ENCODE data around the gene TH. TPM values are rescaled to one million over a fixed set of nuclear protein-coding genes. Genes with fewer than 3 reads are reported as not detected.

The TH gene
- 0.14 TPM for total RNA-seq
- 0.46 TPM for polyA plus RNA-seq
- long read RNA-seq, donor 1, result 0 reads
- long read RNA-seq, donor 2, result 0 reads
- long read RNA-seq, donor 3, result 0 reads
- long read RNA-seq, donor 4, result 0 reads
- long read RNA-seq, donor 5, partial matches to known transcripts, result 0 of 1 reads
- long read RNA-seq, donor 5, other reads (novel, unspliced or antisense), result 0 of 1 reads
- long read RNA-seq, donor 6, result 0 reads
- long read RNA-seq, donor 7, result 0 reads
- long read RNA-seq, donor 8, result 0 reads
- long read RNA-seq, donor 9, result 0 reads
- long read RNA-seq, donor 10, result 0 reads

- WGBS, result 90% methylated on average over 17 of the region's 17 CpGs
- DNase-seq (ENCODE audit: low read depth in 6 of 9, low spot score in 9 of 9), result no peak
- no peaks in the 10 kb centered on the region for H3K9me3 ChIP-seq (ENCODE audit: control insufficient read depth in 2 of 2, insufficient read depth in 1 of 2, low read length in 1 of 2)
- no peaks in the 10 kb centered on the region for H3K4me1 ChIP-seq (ENCODE audit: control insufficient read depth in 2 of 2, insufficient read depth in 2 of 2, low read length in 2 of 2)
- peaks cover 5 to 27% of the 10 kb centered on the region in 2 donors for H3K27me3 ChIP-seq (ENCODE audit: control insufficient read depth in 2 of 2, insufficient read depth in 1 of 2, low read length in 1 of 2)
- no peak within 1 kb of the TSS for H3K27ac ChIP-seq (ENCODE audit: low read depth in 1 of 2, low read length in 1 of 2)
- no peak within 1 kb of the TSS for H3K4me3 ChIP-seq (ENCODE audit: low read length in 2 of 2)
- no peaks in the 10 kb centered on the region for H3K36me3 ChIP-seq (ENCODE audit: control insufficient read depth in 2 of 2, insufficient read depth in 2 of 2, low read length in 1 of 2)
Observed at GRCh38 chr11:2171591-2172003, at the start of gene TH. Gene TH (minus strand): TSS chr11:2171815. CDS start chr11:2171786, 29 bp downstream.

GRCh38 chr11:2221024-2221423, 49.4 kb upstream of the TH start:
- H3K9me3 ChIP-seq (ENCODE audit: control insufficient read depth in 2 of 2, insufficient read depth in 1 of 2, low read length in 1 of 2), result no peaks in the 10 kb centered on the region
- H3K27me3 ChIP-seq (ENCODE audit: control insufficient read depth in 2 of 2, insufficient read depth in 1 of 2, low read length in 1 of 2), result peaks cover 0 to 4% of the 10 kb centered on the region in 2 donors
- no peaks in the 10 kb centered on the region for H3K4me1 ChIP-seq (ENCODE audit: control insufficient read depth in 2 of 2, insufficient read depth in 2 of 2, low read length in 2 of 2)
- H3K36me3 ChIP-seq (ENCODE audit: control insufficient read depth in 2 of 2, insufficient read depth in 2 of 2, low read length in 1 of 2), result no peaks in the 10 kb centered on the region
- no peak overlapping the region for H3K27ac ChIP-seq (ENCODE audit: low read depth in 1 of 2, low read length in 1 of 2)
- WGBS, result 87% methylated on average over 1 of the region's 1 CpG
- DNase-seq (ENCODE audit: low read depth in 6 of 9, low spot score in 9 of 9), result no peak
- H3K4me3 ChIP-seq (ENCODE audit: low read length in 2 of 2), result no peak overlapping the region

GRCh38 chr11:2220173-2220771, 48.7 kb upstream of the TH start:
- 78% methylated on average over 3 of the region's 3 CpGs for WGBS
- Histone ChIP-seq H3K4me1 (ENCODE audit: control insufficient read depth in 2 of 2, insufficient read depth in 2 of 2, low read length in 2 of 2) (no peaks in the 10 kb centered on the region), H3K9me3 (ENCODE audit: control insufficient read depth in 2 of 2, insufficient read depth in 1 of 2, low read length in 1 of 2) (no peaks in the 10 kb centered on the region), H3K27me3 (ENCODE audit: control insufficient read depth in 2 of 2, insufficient read depth in 1 of 2, low read length in 1 of 2) (peaks cover 0 to 4% of the 10 kb centered on the region in 2 donors), H3K27ac (ENCODE audit: low read depth in 1 of 2, low read length in 1 of 2) (no peak overlapping the region), H3K36me3 (ENCODE audit: control insufficient read depth in 2 of 2, insufficient read depth in 2 of 2, low read length in 1 of 2) (no peaks in the 10 kb centered on the region), H3K4me3 (ENCODE audit: low read length in 2 of 2) (no peak overlapping the region)
- DNase-seq (ENCODE audit: low read depth in 6 of 9, low spot score in 9 of 9), result no peak

- no peaks in the 10 kb centered on the region for H3K9me3 ChIP-seq (ENCODE audit: control insufficient read depth in 2 of 2, insufficient read depth in 1 of 2, low read length in 1 of 2)
- no peak for DNase-seq (ENCODE audit: low read depth in 6 of 9, low spot score in 9 of 9)
- no peaks in the 10 kb centered on the region for H3K36me3 ChIP-seq (ENCODE audit: control insufficient read depth in 2 of 2, insufficient read depth in 2 of 2, low read length in 1 of 2)
- H3K4me1 ChIP-seq (ENCODE audit: control insufficient read depth in 2 of 2, insufficient read depth in 2 of 2, low read length in 2 of 2), result no peaks in the 10 kb centered on the region
- 93% methylated on average over 6 of the region's 6 CpGs for WGBS
- H3K27ac ChIP-seq (ENCODE audit: low read depth in 1 of 2, low read length in 1 of 2), result no peak overlapping the region
- H3K27me3 ChIP-seq (ENCODE audit: control insufficient read depth in 2 of 2, insufficient read depth in 1 of 2, low read length in 1 of 2), result peaks cover 0 to 4% of the 10 kb centered on the region in 2 donors
- H3K4me3 ChIP-seq (ENCODE audit: low read length in 2 of 2), result no peak overlapping the region
Observed at GRCh38 chr11:2219318-2220017, 47.9 kb upstream of the TH start.

GRCh38 chr11:2218031-2218633, 46.5 kb upstream of the TH start:
- Histone ChIP-seq H3K9me3 (ENCODE audit: control insufficient read depth in 2 of 2, insufficient read depth in 1 of 2, low read length in 1 of 2) (no peaks in the 10 kb centered on the region), H3K4me3 (ENCODE audit: low read length in 2 of 2) (no peak overlapping the region), H3K4me1 (ENCODE audit: control insufficient read depth in 2 of 2, insufficient read depth in 2 of 2, low read length in 2 of 2) (peaks cover 0 to 10% of the 10 kb centered on the region in 2 donors), H3K27me3 (ENCODE audit: control insufficient read depth in 2 of 2, insufficient read depth in 1 of 2, low read length in 1 of 2) (peaks cover 0 to 2% of the 10 kb centered on the region in 2 donors), H3K27ac (ENCODE audit: low read depth in 1 of 2, low read length in 1 of 2) (no peak overlapping the region), H3K36me3 (ENCODE audit: control insufficient read depth in 2 of 2, insufficient read depth in 2 of 2, low read length in 1 of 2) (no peaks in the 10 kb centered on the region)
- WGBS, result 83% methylated on average over 3 of the region's 3 CpGs
- no peak for DNase-seq (ENCODE audit: low read depth in 6 of 9, low spot score in 9 of 9)

GRCh38 chr11:2217211-2218030, 45.8 kb upstream of the TH start:
- Histone ChIP-seq H3K27me3 (ENCODE audit: control insufficient read depth in 2 of 2, insufficient read depth in 1 of 2, low read length in 1 of 2) (peaks cover 0 to 2% of the 10 kb centered on the region in 2 donors), H3K4me3 (ENCODE audit: low read length in 2 of 2) (no peak overlapping the region), H3K36me3 (ENCODE audit: control insufficient read depth in 2 of 2, insufficient read depth in 2 of 2, low read length in 1 of 2) (no peaks in the 10 kb centered on the region), H3K9me3 (ENCODE audit: control insufficient read depth in 2 of 2, insufficient read depth in 1 of 2, low read length in 1 of 2) (no peaks in the 10 kb centered on the region), H3K4me1 (ENCODE audit: control insufficient read depth in 2 of 2, insufficient read depth in 2 of 2, low read length in 2 of 2) (peaks cover 0 to 17% of the 10 kb centered on the region in 2 donors), H3K27ac (ENCODE audit: low read depth in 1 of 2, low read length in 1 of 2) (no peak overlapping the region)
- no peak for DNase-seq (ENCODE audit: low read depth in 6 of 9, low spot score in 9 of 9)
- WGBS, result 85% methylated on average over 23 of the region's 23 CpGs

- 91% methylated on average over 9 of the region's 9 CpGs for WGBS
- no peak overlapping the region for H3K27ac ChIP-seq (ENCODE audit: low read depth in 1 of 2, low read length in 1 of 2)
- no peak for DNase-seq (ENCODE audit: low read depth in 6 of 9, low spot score in 9 of 9)
- H3K27me3 ChIP-seq (ENCODE audit: control insufficient read depth in 2 of 2, insufficient read depth in 1 of 2, low read length in 1 of 2), result peaks cover 0 to 2% of the 10 kb centered on the region in 2 donors
- H3K9me3 ChIP-seq (ENCODE audit: control insufficient read depth in 2 of 2, insufficient read depth in 1 of 2, low read length in 1 of 2), result no peaks in the 10 kb centered on the region
- H3K36me3 ChIP-seq (ENCODE audit: control insufficient read depth in 2 of 2, insufficient read depth in 2 of 2, low read length in 1 of 2), result no peaks in the 10 kb centered on the region
- peaks cover 0 to 17% of the 10 kb centered on the region in 2 donors for H3K4me1 ChIP-seq (ENCODE audit: control insufficient read depth in 2 of 2, insufficient read depth in 2 of 2, low read length in 2 of 2)
- H3K4me3 ChIP-seq (ENCODE audit: low read length in 2 of 2), result no peak overlapping the region
Observed at GRCh38 chr11:2216400-2217064, 44.9 kb upstream of the TH start.
